Neural cell (in vitro differentiated cells): Measurements from ENCODE around the gene RNLS. TPM values are rescaled to one million over a fixed set of nuclear protein-coding genes. Genes with fewer than 3 reads are reported as not detected.

ENCODE experiments used
- H2AFZ ChIP-seq: fragments of 200-600, 300-800 bp; sonication (generic), shearing (Covaris generic); 2 replicates; pipeline ENCODE4 v1.6.0; 2014; ENCODE audit warnings: low read depth, mild to moderate bottlenecking, antibody characterized with exemption, low read length, moderate library complexity
- H3F3A ChIP-seq: fragments of 200-600 bp; shearing (Covaris generic); 2 replicates; pipeline ENCODE4 v1.6.1; 2016; ENCODE audit warnings: mild to moderate bottlenecking, moderate library complexity, mixed read lengths, antibody characterized with exemption, low read length; ENCODE audit not compliant: insufficient read depth, poor library complexity, severe bottlenecking
- H3K27ac ChIP-seq: fragments of 200-600, 300-800 bp; sonication (generic), shearing (Covaris generic); 2 replicates; pipeline ENCODE4 v1.5.1; 2014; ENCODE audit warnings: mild to moderate bottlenecking, low read length, moderate library complexity
- H3K27me3 ChIP-seq: fragments of 300-800, 200-600 bp; sonication (generic), shearing (Covaris generic); 2 replicates; pipeline ENCODE4 v1.6.0; 2014; ENCODE audit warnings: mild to moderate bottlenecking, low read depth, low read length, moderate library complexity; ENCODE audit not compliant: insufficient read depth
- H3K36me3 ChIP-seq: fragments of 300-800, 200-600 bp; sonication (generic), shearing (Covaris generic); 2 replicates; pipeline ENCODE4 v1.5.1; 2014; ENCODE audit warnings: mild to moderate bottlenecking, antibody characterized with exemption, low read length, moderate library complexity; ENCODE audit not compliant: insufficient read depth
- H3K4me2 ChIP-seq: fragments of 300-800, 200-600 bp; sonication (generic), shearing (Covaris generic); 2 replicates; pipeline ENCODE4 v1.6.0; 2014; ENCODE audit warnings: mild to moderate bottlenecking, low read length
- H3K4me3 ChIP-seq: fragments of 300-800, 200-600 bp; sonication (generic), shearing (Covaris generic); 2 replicates; pipeline ENCODE4 v1.5.1; 2014; ENCODE audit warnings: mild to moderate bottlenecking, low read length, moderate library complexity
- H3K79me2 ChIP-seq: fragments of 200-600 bp; shearing (Covaris generic); replicated peaks from 2 replicates; pipeline ENCODE4 v1.6.0; 2014; ENCODE audit warnings: mild to moderate bottlenecking, low read length, moderate library complexity; ENCODE audit not compliant: insufficient read depth
- H3K9ac ChIP-seq: fragments of 300-800, 200-600 bp; sonication (generic), shearing (Covaris generic); 2 replicates; pipeline ENCODE4 v1.6.1; 2016; ENCODE audit warnings: mild to moderate bottlenecking, low read length, mixed read lengths
- H3K9me2 ChIP-seq: fragments of 200-600 bp; shearing (Covaris generic); 2 replicates; pipeline ENCODE4 v1.6.1; 2016; ENCODE audit warnings: mild to moderate bottlenecking, low read length, mixed read lengths; ENCODE audit not compliant: insufficient read depth
- H3K9me3 ChIP-seq: fragments of 200-600, 300-800 bp; sonication (generic), shearing (Covaris generic); 2 replicates; pipeline ENCODE4 v1.6.1; 2016; ENCODE audit warnings: mild to moderate bottlenecking, mixed run types, low read length, moderate library complexity, mixed read lengths
- H4K20me1 ChIP-seq: fragments of 200-600 bp; shearing (Covaris generic); 2 replicates; pipeline ENCODE4 v1.6.1; 2016; ENCODE audit warnings: mild to moderate bottlenecking, mixed run types; ENCODE audit not compliant: insufficient read depth
- EP300 ChIP-seq: fragments of 450-650 bp; conservative IDR thresholded peaks from 2 replicates; pipeline ENCODE4 v1.6.1; 2014; ENCODE audit warnings: antibody characterized with exemption, mild to moderate bottlenecking, moderate library complexity; ENCODE audit not compliant: poor library complexity, severe bottlenecking
- EZH2 ChIP-seq: fragments of 200-600, 300-800 bp; shearing (Covaris generic), sonication (generic); IDR thresholded peaks from 2 replicates; pipeline ENCODE4 v1.6.1; 2014; ENCODE audit warnings: antibody characterized with exemption, low read length, borderline replicate concordance, mild to moderate bottlenecking; ENCODE audit not compliant: insufficient read depth, poor library complexity, severe bottlenecking
- MXI1 ChIP-seq: fragments of 450-650 bp; conservative IDR thresholded peaks from 2 replicates; pipeline ENCODE4 v1.6.1; 2014; ENCODE audit warnings: antibody characterized with exemption, mild to moderate bottlenecking; ENCODE audit not compliant: poor library complexity, severe bottlenecking
- POLR2AphosphoS5 ChIP-seq: IDR thresholded peaks from 2 replicates; pipeline ENCODE4 v1.6.1; 2012
- RAD21 ChIP-seq: fragments of 450-650 bp; conservative IDR thresholded peaks from 2 replicates; pipeline ENCODE4 v1.6.1; 2014; ENCODE audit warnings: antibody characterized with exemption, mild to moderate bottlenecking, moderate library complexity
- SMC3 ChIP-seq: fragments of 450-650 bp; conservative IDR thresholded peaks from 2 replicates; pipeline ENCODE4 v1.6.1; 2014; ENCODE audit warnings: antibody characterized with exemption, mild to moderate bottlenecking, moderate library complexity; ENCODE audit not compliant: poor library complexity
- TAF1 ChIP-seq: IDR thresholded peaks from 2 replicates; pipeline ENCODE4 v1.6.1; 2012; ENCODE audit warnings: low read depth
- polyA plus RNA-seq: library from polyadenylated mRNA; depleted of rRNA; stranded (reverse); fragments of >200 nt; gene quantifications from 2 replicates; pipeline ENCODE4 v1.2.3, GENCODE V29; 2014
- TF ChIP-seq, protein P1 (sequence below): fragments of 450-650 bp; IDR thresholded peaks from 2 replicates; pipeline ENCODE4 v1.5.1; 2014; ENCODE audit warnings: antibody characterized with exemption, mild to moderate bottlenecking, moderate library complexity; ENCODE audit not compliant: poor library complexity, severe bottlenecking
- TF ChIP-seq, protein P2 (sequence below): IDR thresholded peaks from 2 replicates; pipeline ENCODE4 v1.6.1; 2012; ENCODE audit warnings: borderline replicate concordance

RNLS gene
- polyA plus RNA-seq, 1 donor from 2014 or later: 0.20 TPM

DNA sequence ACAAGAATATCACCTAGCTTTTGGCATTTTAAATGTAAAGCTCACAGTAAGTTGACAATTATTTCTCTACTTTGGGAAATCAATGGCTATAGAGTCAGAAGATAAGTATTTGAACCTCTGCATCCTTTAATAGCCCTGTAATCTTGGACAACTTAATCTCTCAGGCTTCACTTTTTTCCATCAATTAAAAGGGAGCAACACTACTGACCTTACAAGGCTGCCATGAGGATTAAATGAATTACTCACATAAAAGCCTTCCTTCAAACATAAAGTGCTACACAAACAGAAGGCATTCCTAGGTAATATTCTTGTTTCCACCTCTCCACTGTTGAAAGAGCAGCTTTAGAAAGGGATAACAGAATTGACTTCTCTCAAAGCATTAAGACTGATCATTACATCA, 266.0 kb downstream of the RNLS start:
- Histone ChIP-seq H3K4me2 (no peak overlapping the region), H3K9me2 (no peaks in the 10 kb centered on the region), H3F3A (no peaks in the 10 kb centered on the region), H3K4me3 (no peak overlapping the region), H3K9ac (no peak overlapping the region), H3K79me2 (no peaks in the 10 kb centered on the region), H3K27me3 (no peaks in the 10 kb centered on the region), H3K9me3 (no peaks in the 10 kb centered on the region), H3K36me3 (no peaks in the 10 kb centered on the region), H3K27ac (no peak overlapping the region), H2AFZ (no peak overlapping the region), H4K20me1 (no peaks in the 10 kb centered on the region)
- no peak for TF ChIP-seq EZH2
- TF ChIP-seq SMC3: no peak
- TF ChIP-seq, protein P1, sequence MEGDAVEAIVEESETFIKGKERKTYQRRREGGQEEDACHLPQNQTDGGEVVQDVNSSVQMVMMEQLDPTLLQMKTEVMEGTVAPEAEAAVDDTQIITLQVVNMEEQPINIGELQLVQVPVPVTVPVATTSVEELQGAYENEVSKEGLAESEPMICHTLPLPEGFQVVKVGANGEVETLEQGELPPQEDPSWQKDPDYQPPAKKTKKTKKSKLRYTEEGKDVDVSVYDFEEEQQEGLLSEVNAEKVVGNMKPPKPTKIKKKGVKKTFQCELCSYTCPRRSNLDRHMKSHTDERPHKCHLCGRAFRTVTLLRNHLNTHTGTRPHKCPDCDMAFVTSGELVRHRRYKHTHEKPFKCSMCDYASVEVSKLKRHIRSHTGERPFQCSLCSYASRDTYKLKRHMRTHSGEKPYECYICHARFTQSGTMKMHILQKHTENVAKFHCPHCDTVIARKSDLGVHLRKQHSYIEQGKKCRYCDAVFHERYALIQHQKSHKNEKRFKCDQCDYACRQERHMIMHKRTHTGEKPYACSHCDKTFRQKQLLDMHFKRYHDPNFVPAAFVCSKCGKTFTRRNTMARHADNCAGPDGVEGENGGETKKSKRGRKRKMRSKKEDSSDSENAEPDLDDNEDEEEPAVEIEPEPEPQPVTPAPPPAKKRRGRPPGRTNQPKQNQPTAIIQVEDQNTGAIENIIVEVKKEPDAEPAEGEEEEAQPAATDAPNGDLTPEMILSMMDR: no peak
- TF ChIP-seq RAD21: no peak
- no peak for TF ChIP-seq TAF1
- TF ChIP-seq, protein P2, sequence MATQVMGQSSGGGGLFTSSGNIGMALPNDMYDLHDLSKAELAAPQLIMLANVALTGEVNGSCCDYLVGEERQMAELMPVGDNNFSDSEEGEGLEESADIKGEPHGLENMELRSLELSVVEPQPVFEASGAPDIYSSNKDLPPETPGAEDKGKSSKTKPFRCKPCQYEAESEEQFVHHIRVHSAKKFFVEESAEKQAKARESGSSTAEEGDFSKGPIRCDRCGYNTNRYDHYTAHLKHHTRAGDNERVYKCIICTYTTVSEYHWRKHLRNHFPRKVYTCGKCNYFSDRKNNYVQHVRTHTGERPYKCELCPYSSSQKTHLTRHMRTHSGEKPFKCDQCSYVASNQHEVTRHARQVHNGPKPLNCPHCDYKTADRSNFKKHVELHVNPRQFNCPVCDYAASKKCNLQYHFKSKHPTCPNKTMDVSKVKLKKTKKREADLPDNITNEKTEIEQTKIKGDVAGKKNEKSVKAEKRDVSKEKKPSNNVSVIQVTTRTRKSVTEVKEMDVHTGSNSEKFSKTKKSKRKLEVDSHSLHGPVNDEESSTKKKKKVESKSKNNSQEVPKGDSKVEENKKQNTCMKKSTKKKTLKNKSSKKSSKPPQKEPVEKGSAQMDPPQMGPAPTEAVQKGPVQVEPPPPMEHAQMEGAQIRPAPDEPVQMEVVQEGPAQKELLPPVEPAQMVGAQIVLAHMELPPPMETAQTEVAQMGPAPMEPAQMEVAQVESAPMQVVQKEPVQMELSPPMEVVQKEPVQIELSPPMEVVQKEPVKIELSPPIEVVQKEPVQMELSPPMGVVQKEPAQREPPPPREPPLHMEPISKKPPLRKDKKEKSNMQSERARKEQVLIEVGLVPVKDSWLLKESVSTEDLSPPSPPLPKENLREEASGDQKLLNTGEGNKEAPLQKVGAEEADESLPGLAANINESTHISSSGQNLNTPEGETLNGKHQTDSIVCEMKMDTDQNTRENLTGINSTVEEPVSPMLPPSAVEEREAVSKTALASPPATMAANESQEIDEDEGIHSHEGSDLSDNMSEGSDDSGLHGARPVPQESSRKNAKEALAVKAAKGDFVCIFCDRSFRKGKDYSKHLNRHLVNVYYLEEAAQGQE: no peak
- no peak for TF ChIP-seq MXI1
- TF ChIP-seq EP300: no peak
- TF ChIP-seq POLR2AphosphoS5: no peak

DNA sequence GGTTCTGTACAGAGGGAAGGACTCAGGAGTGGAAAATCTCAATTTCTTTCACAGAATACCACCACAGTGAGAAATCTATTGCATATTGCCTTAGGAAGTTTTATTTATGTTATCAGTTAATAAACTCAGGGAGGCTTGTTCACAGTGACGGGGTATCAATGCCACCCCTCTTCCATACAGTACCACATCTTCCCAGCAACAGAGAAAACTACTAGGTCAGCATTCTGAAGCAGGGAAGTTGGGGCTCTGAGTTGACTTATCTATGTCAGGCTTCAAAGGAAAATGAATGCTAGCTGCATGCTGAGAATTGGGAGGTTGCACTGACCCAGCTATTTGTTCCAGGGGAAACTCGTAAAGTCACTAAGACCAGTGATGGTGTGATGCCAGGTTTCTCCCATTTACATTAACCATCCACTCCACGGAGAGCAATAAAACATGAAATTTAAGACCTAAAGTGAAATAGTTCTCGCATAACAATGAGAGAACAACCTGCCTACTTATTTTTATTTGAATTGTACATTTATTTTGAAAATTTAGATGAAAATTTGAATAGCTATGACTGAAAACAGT, 266.7 kb downstream of the RNLS start:
- Histone ChIP-seq H3K4me3 (no peak overlapping the region), H3K27ac (no peak overlapping the region), H3K9me3 (no peaks in the 10 kb centered on the region), H3K9me2 (no peaks in the 10 kb centered on the region), H3K36me3 (no peaks in the 10 kb centered on the region), H3K27me3 (no peaks in the 10 kb centered on the region), H3F3A (no peaks in the 10 kb centered on the region), H2AFZ (no peak overlapping the region), H4K20me1 (no peaks in the 10 kb centered on the region), H3K79me2 (no peaks in the 10 kb centered on the region), H3K9ac (no peak overlapping the region), H3K4me2 (no peak overlapping the region)
- TF ChIP-seq MXI1: no peak
- no peak for TF ChIP-seq EZH2
- TF ChIP-seq, protein P1: no peak
- TF ChIP-seq, protein P2: no peak
